ENCODE results near the gene CCL14. TPM values are rescaled to one million over a fixed set of nuclear protein-coding genes. Genes with fewer than 3 reads are reported as not detected.
A peak's percentile ranks its signal among the peaks of the same experiment; 100 is the strongest.

Gene CCL14
- total and polyA plus RNA-seq, 2 of the 13 experiments (the other 11 are each of a cell fraction or from before 2014, with no cell fraction given): 1.1 to 1.7 TPM

GRCh38 chr17:35972945-35973332 lies 13.6 kb downstream of the CCL14 start (continued):
- TF ChIP-seq ZNF367 (CRISPR knock-in tag; IDR thresholded peaks at IDR 0.05; ENCODE audit: borderline replicate concordance) (no peak), SALL1 (CRISPR knock-in tag; IDR thresholded peaks at IDR 0.05) (no peak), KAT7 (CRISPR knock-in tag; IDR thresholded peaks at IDR 0.05; ENCODE audit: borderline replicate concordance) (peak; percentile 26), MTA3 (CRISPR knock-in tag; IDR thresholded peaks at IDR 0.05) (no peak), HNF4G (IDR thresholded peaks at IDR 0.05; ENCODE audit: borderline replicate concordance, low read depth, low read length) (peak; percentile 56), HNF4G (CRISPR knock-in tag; IDR thresholded peaks at IDR 0.05; ENCODE audit: borderline replicate concordance, low read depth) (no peak), ZSCAN9 (CRISPR knock-in tag; IDR thresholded peaks at IDR 0.05; ENCODE audit: borderline replicate concordance) (no peak), ZNF891 (CRISPR knock-in tag; IDR thresholded peaks at IDR 0.05) (no peak), ATF3 (CRISPR knock-in tag; IDR thresholded peaks at IDR 0.05) (no peak; the same call in 1 of the 2 replicates), ZNF34 (CRISPR knock-in tag; IDR thresholded peaks at IDR 0.05; ENCODE audit: borderline replicate concordance) (no peak), ZNF503 (CRISPR knock-in tag; IDR thresholded peaks at IDR 0.05) (no peak; the same call in 1 of the 2 replicates), KDM6A (CRISPR knock-in tag; IDR thresholded peaks at IDR 0.05; ENCODE audit: low read depth) (no peak), FOXA3 (CRISPR knock-in tag; IDR thresholded peaks at IDR 0.05) (no peak), SP2 (CRISPR knock-in tag; IDR thresholded peaks at IDR 0.05) (no peak), ZNF317 (CRISPR knock-in tag; IDR thresholded peaks at IDR 0.05) (no peak), THAP7 (CRISPR knock-in tag; IDR thresholded peaks at IDR 0.05) (no peak), HHEX (CRISPR knock-in tag; IDR thresholded peaks at IDR 0.05) (peak; percentile 76; the same call in 1 of the 2 replicates), ADNP (CRISPR knock-in tag; IDR thresholded peaks at IDR 0.05) (0 out of 2 replicates have a peak, but pooled peaks have one; percentile 2), NR1H2 (CRISPR knock-in tag; IDR thresholded peaks at IDR 0.05; ENCODE audit: borderline replicate concordance, low read depth) (no peak), JUNB (CRISPR knock-in tag; IDR thresholded peaks at IDR 0.05; ENCODE audit: borderline replicate concordance) (0 out of 2 replicates have a peak, but pooled peaks have one; percentile 45), ZNF558 (CRISPR knock-in tag; IDR thresholded peaks at IDR 0.05; ENCODE audit: borderline replicate concordance) (no peak), TEF (CRISPR knock-in tag; IDR thresholded peaks at IDR 0.05) (no peak), CEBPB (IDR thresholded peaks at IDR 0.05; ENCODE audit: borderline replicate concordance, low read depth, low read length) (no peak), ZNF589 (CRISPR knock-in tag; conservative IDR thresholded peaks at IDR 0.05) (0 out of 2 replicates have a peak, but pooled peaks have one; percentile 9), ZNF768 (CRISPR knock-in tag; IDR thresholded peaks at IDR 0.05) (no peak), ZFP41 (CRISPR knock-in tag; IDR thresholded peaks at IDR 0.05; ENCODE audit: borderline replicate concordance) (no peak), UBTF (CRISPR knock-in tag; IDR thresholded peaks at IDR 0.05) (no peak)
